HCT116 (cell line): ENCODE results near the gene PIP5KL1. TPM values are rescaled to one million over a fixed set of nuclear protein-coding genes. Genes with fewer than 3 reads are reported as not detected.

Source experiments
- ATAC-seq: fragments of 200-7000 bp; cut with Tn5 transposase; 2 replicates; pipeline ENCODE4 v1.9.1; 2020; ENCODE audit warnings: mild to moderate bottlenecking, moderate library complexity
- BruUV-seq: library from RNA; stranded (reverse); fragments of 400-500 nt; replicated peaks from 2 replicates; lab custom pipeline; 2021; lab: Mats Ljungman, UMichigan
- CTCF ChIA-PET: fragments of 300-600 bp; sonication (Branson Sonifier 250); formaldehyde crosslinking; loops from one replicate; lab custom pipeline; 2021; ENCODE audit warnings: antibody characterized with exemption; lab: Charles Lee
- POLR2A ChIA-PET: fragments of 300-600, 350-600 bp; sonication (Branson Sonifier 250); formaldehyde crosslinking; loops from one replicate; lab custom pipeline; 2021; ENCODE audit warnings: antibody characterized with exemption; lab: Charles Lee
- RAD21 ChIA-PET, 2 experiments: fragments of 300-600 bp; sonication (Branson Sonifier 250); formaldehyde crosslinking; loops; one replicate each; lab custom pipeline; 2023; ENCODE audit warnings: low total read pairs in 2 of 2; ENCODE audit not compliant: uncharacterized antibody in 2 of 2, unreplicated experiment in 2 of 2, low non-redundant PET in 1 of 2; lab: Charles Lee
- DNase-seq: peaks from one replicate; pipeline ENCODE4 v3.0.0-alpha.2; 2010; ENCODE audit warnings: low read depth, low spot score
- H2AFZ ChIP-seq: fragments of 200-600 bp; shearing (Covaris generic), sonication (generic); 2 replicates; pipeline ENCODE4 v1.6.1; 2017; ENCODE audit warnings: low read depth, mixed run types, mixed read lengths, antibody characterized with exemption, low read length; ENCODE audit not compliant: poor library complexity, severe bottlenecking
- H3K27ac ChIP-seq: 2 replicates; pipeline ENCODE4 v1.5.1; 2012; ENCODE audit warnings: low read depth, low read length
- H3K27me3 ChIP-seq: fragments of 200-600 bp; sonication (generic); 2 replicates; pipeline ENCODE4 v1.6.1; 2016; ENCODE audit warnings: mixed run types, low read length, mixed read lengths; ENCODE audit not compliant: insufficient read depth
- H3K36me3 ChIP-seq, 2 experiments: fragments of 200-500 bp in 1 of 2; fragments of 200-600 bp in 1 of 2; sonication (Bioruptor generic) in 1 of 2; sonication (generic) in 1 of 2; 2 replicates each; pipeline versions ENCODE4 v1.5.1 to v1.6.1; 2014 to 2016; ENCODE audit warnings: low read length in 2 of 2, inconsistent platforms in 1 of 2, mixed read lengths in 1 of 2, mixed run types in 1 of 2; ENCODE audit not compliant: insufficient read depth in 2 of 2, control insufficient read depth in 1 of 2
- H3K4me1 ChIP-seq, 2 experiments: fragments of 200-600 bp in 1 of 2; sonication (generic) in 1 of 2; 2 replicates each; pipeline versions ENCODE4 v1.5.1 to v1.6.1; 2012 to 2017; ENCODE audit warnings: low read length in 2 of 2, inconsistent platforms in 1 of 2, mild to moderate bottlenecking in 1 of 2, mixed read lengths in 1 of 2, mixed run types in 1 of 2, moderate library complexity in 1 of 2; ENCODE audit not compliant: insufficient read depth in 2 of 2, control insufficient read depth in 1 of 2
- H3K4me2 ChIP-seq: fragments of 200-600 bp; sonication (generic); 2 replicates; pipeline ENCODE4 v1.6.1; 2017; ENCODE audit warnings: mixed run types, low read length, mixed read lengths
- H3K4me3 ChIP-seq, 2 experiments: fragments of 200-600 bp in 1 of 2; sonication (generic) in 1 of 2; replicated peaks in 1 of 2; 2 replicates each; pipeline ENCODE4 v1.5.1; 2011 to 2016; ENCODE audit warnings: low read length in 2 of 2, control low read depth in 1 of 2, low read depth in 1 of 2, mild to moderate bottlenecking in 1 of 2, mixed read lengths in 1 of 2, mixed run types in 1 of 2
- H3K79me2 ChIP-seq: fragments of 200-600 bp; sonication (generic); 2 replicates; pipeline ENCODE4 v1.6.1; 2017; ENCODE audit warnings: mild to moderate bottlenecking, mixed run types, low read length, moderate library complexity, mixed read lengths; ENCODE audit not compliant: insufficient read depth
- H3K9ac ChIP-seq: fragments of 200-600 bp; sonication (generic); 2 replicates; pipeline ENCODE4 v1.6.1; 2016; ENCODE audit warnings: low read length, mixed read lengths
- H3K9me2 ChIP-seq: fragments of 200-600 bp; sonication (generic), shearing (Covaris generic); 2 replicates; pipeline ENCODE4 v1.6.1; 2017; ENCODE audit warnings: mixed run types, mild to moderate bottlenecking, moderate library complexity; ENCODE audit not compliant: insufficient read depth
- H3K9me3 ChIP-seq, 2 experiments: fragments of 200-500 bp in 1 of 2; fragments of 200-600 bp in 1 of 2; sonication (Bioruptor generic) in 1 of 2; sonication (generic) in 1 of 2; 2 replicates each; pipeline ENCODE4 v1.6.1; 2014 to 2017; ENCODE audit warnings: low read length in 2 of 2, mixed read lengths in 2 of 2, inconsistent platforms in 1 of 2, low read depth in 1 of 2, mild to moderate bottlenecking in 1 of 2, mixed run types in 1 of 2, moderate library complexity in 1 of 2; ENCODE audit not compliant: control insufficient read depth in 1 of 2, insufficient read depth in 1 of 2
- H4K20me1 ChIP-seq: fragments of 200-600 bp; sonication (generic), shearing (Covaris generic); 2 replicates; pipeline ENCODE4 v1.6.1; 2017; ENCODE audit warnings: mixed run types, mild to moderate bottlenecking, moderate library complexity; ENCODE audit not compliant: insufficient read depth
- CTCF ChIP-seq, 3 experiments: fragments of 200-600 bp in 1 of 3; sonication (generic) in 1 of 3; IDR thresholded peaks in 2 of 3; conservative IDR thresholded peaks in 1 of 3; 2 replicates each; pipeline ENCODE4 v1.5.1; 2012 to 2017; ENCODE audit warnings: low read depth in 2 of 3, low read length in 2 of 3, antibody characterized with exemption in 1 of 3, borderline replicate concordance in 1 of 3, control low read depth in 1 of 3, mild to moderate bottlenecking in 1 of 3, mixed read lengths in 1 of 3, mixed run types in 1 of 3, moderate library complexity in 1 of 3; ENCODE audit not compliant: insufficient read depth in 1 of 3
- POLR2AphosphoS5 ChIP-seq: IDR thresholded peaks from 2 replicates; pipeline ENCODE4 v1.6.1; 2011; ENCODE audit warnings: mild to moderate bottlenecking, low read depth, low read length, moderate library complexity
- TCF7L2 ChIP-seq: IDR thresholded peaks from 2 replicates; pipeline ENCODE4 v1.7.0; 2011; ENCODE audit warnings: borderline replicate concordance, inconsistent platforms; ENCODE audit not compliant: insufficient read depth, insufficient read length; ENCODE audit errors: extremely low read depth
- YY1 ChIP-seq: IDR thresholded peaks from 2 replicates; pipeline ENCODE4 v1.6.1; 2011; ENCODE audit warnings: low read length, low read depth, moderate library complexity, mild to moderate bottlenecking; ENCODE audit not compliant: insufficient replicate concordance; ENCODE audit errors: extremely low read depth
- intact Hi-C: fragments of 100-400 bp; cut with micrococcal nuclease; formaldehyde crosslinking; loops from 2 replicates; pipeline ENCODE4 v1.10.0; 2022
- total RNA-seq: library from RNA; stranded (reverse); gene quantifications from one replicate; pipeline ENCODE4 v1.2.1, GENCODE V29; 2021; ENCODE audit not compliant: unreplicated experiment
- TF ChIP-seq, protein P1 (sequence below): IDR thresholded peaks from 2 replicates; pipeline ENCODE4 v1.6.1; 2011; ENCODE audit warnings: mild to moderate bottlenecking, low read length, moderate library complexity; ENCODE audit not compliant: insufficient replicate concordance; ENCODE audit errors: extremely low read depth
- TF ChIP-seq, protein P2 (sequence below): IDR thresholded peaks from 2 replicates; pipeline ENCODE4 v1.6.1; 2012
- TF ChIP-seq, protein P3 (sequence below): IDR thresholded peaks from 2 replicates; pipeline ENCODE4 v1.6.1; 2012; ENCODE audit warnings: low read depth

PIP5KL1 gene
- total RNA-seq, 1 experiment from 2014 or later = 37.6 TPM

- peak overlapping the region; percentile 85 for H3K4me2 ChIP-seq
- peaks cover 4% of the 10 kb centered on the region; the same call in 1 of the 2 replicates for H4K20me1 ChIP-seq
- H3K27ac ChIP-seq = peak overlapping the region; percentile 79
- POLR2A ChIA-PET = interaction anchor here (1.0 to 2.2 kb wide), 8 partner anchors 10 to 125 kb away, joined by 3 to 8 read pairs (median 3); partner anchors contain the start of gene EEIG1
- H3K4me1 ChIP-seq = peaks cover 61 to 79% of the 10 kb centered on the region in 2 experiments
- H3K79me2 ChIP-seq = peaks cover 78% of the 10 kb centered on the region
- no peaks in the 10 kb centered on the region for H3K9me2 ChIP-seq
- TF ChIP-seq, protein P1, sequence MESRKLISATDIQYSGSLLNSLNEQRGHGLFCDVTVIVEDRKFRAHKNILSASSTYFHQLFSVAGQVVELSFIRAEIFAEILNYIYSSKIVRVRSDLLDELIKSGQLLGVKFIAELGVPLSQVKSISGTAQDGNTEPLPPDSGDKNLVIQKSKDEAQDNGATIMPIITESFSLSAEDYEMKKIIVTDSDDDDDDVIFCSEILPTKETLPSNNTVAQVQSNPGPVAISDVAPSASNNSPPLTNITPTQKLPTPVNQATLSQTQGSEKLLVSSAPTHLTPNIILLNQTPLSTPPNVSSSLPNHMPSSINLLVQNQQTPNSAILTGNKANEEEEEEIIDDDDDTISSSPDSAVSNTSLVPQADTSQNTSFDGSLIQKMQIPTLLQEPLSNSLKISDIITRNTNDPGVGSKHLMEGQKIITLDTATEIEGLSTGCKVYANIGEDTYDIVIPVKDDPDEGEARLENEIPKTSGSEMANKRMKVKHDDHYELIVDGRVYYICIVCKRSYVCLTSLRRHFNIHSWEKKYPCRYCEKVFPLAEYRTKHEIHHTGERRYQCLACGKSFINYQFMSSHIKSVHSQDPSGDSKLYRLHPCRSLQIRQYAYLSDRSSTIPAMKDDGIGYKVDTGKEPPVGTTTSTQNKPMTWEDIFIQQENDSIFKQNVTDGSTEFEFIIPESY = peak; percentile 59
- TF ChIP-seq, protein P2, sequence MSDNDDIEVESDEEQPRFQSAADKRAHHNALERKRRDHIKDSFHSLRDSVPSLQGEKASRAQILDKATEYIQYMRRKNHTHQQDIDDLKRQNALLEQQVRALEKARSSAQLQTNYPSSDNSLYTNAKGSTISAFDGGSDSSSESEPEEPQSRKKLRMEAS = no peak
- peak; percentile 16 for TF ChIP-seq YY1
- TF ChIP-seq POLR2AphosphoS5 = peak; percentile 72
- peak; percentile 64 for TF ChIP-seq TCF7L2
- TF ChIP-seq CTCF (IDR thresholded peaks at IDR 0.05 in 2 of 3, conservative IDR thresholded peaks at IDR 0.05 in 1 of 3; ENCODE audit: borderline replicate concordance in 1 of 3, insufficient read depth in 1 of 3, low read depth in 2 of 3, low read length in 2 of 3) = peak in 2 of 3 experiments; percentile 45 to 57; a peak in 4 of 6 replicates
- TF ChIP-seq, protein P3, sequence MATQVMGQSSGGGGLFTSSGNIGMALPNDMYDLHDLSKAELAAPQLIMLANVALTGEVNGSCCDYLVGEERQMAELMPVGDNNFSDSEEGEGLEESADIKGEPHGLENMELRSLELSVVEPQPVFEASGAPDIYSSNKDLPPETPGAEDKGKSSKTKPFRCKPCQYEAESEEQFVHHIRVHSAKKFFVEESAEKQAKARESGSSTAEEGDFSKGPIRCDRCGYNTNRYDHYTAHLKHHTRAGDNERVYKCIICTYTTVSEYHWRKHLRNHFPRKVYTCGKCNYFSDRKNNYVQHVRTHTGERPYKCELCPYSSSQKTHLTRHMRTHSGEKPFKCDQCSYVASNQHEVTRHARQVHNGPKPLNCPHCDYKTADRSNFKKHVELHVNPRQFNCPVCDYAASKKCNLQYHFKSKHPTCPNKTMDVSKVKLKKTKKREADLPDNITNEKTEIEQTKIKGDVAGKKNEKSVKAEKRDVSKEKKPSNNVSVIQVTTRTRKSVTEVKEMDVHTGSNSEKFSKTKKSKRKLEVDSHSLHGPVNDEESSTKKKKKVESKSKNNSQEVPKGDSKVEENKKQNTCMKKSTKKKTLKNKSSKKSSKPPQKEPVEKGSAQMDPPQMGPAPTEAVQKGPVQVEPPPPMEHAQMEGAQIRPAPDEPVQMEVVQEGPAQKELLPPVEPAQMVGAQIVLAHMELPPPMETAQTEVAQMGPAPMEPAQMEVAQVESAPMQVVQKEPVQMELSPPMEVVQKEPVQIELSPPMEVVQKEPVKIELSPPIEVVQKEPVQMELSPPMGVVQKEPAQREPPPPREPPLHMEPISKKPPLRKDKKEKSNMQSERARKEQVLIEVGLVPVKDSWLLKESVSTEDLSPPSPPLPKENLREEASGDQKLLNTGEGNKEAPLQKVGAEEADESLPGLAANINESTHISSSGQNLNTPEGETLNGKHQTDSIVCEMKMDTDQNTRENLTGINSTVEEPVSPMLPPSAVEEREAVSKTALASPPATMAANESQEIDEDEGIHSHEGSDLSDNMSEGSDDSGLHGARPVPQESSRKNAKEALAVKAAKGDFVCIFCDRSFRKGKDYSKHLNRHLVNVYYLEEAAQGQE = no peak
- intact Hi-C loops = no loop called here
- DNase-seq (peak; percentile 98), ATAC-seq (peak; percentile 93)
- no TSS peak for BruUV-seq
- CTCF ChIA-PET = interaction anchor here (0.8 to 4.0 kb wide), 7 partner anchors 10 to 162 kb away, joined by 3 to 37 read pairs (median 6); partner anchors contain the start of gene NAIF1
- peak overlapping the region; percentile 63 for H3K9ac ChIP-seq
- H3K36me3 ChIP-seq = no peaks in the 10 kb centered on the region
- RAD21 ChIA-PET = interaction anchor here in 1 of 2 experiments (1.0 to 1.4 kb wide), 2 partner anchors 15 to 80 kb away, joined by 3 read pairs; no protein-coding TSS in a partner anchor
- no peak overlapping the region for H2AFZ ChIP-seq
- peak overlapping the region; percentile 26 to 49 for H3K4me3 ChIP-seq
- no peaks in the 10 kb centered on the region; a peak in 1 of 4 replicates for H3K9me3 ChIP-seq
- no peaks in the 10 kb centered on the region for H3K27me3 ChIP-seq
These were observed 24.9 kb upstream of the PIP5KL1 start for GRCh38 chr9:127955294-127956015.
